ENCODE data around the gene PARVG.

PARVG gene, protein sequence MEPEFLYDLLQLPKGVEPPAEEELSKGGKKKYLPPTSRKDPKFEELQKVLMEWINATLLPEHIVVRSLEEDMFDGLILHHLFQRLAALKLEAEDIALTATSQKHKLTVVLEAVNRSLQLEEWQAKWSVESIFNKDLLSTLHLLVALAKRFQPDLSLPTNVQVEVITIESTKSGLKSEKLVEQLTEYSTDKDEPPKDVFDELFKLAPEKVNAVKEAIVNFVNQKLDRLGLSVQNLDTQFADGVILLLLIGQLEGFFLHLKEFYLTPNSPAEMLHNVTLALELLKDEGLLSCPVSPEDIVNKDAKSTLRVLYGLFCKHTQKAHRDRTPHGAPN

DNA sequence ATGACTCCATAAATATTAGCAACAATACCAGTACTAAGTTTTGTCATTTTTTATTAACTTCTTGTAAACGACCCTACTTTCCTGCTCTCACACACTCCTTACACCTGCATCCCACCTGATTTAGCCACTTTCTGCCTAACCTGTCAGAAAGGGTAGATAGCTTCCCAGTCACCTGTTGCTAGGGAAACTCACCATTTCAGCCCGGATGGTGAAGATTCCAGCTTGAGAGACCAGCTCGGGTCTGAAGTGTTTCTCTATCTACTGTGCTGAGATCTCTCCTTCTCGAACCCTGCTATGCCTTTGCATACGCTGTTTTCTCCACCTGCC is at the start of gene PARVG:
Gene PARVG, plus strand, starts transcription at position 220 of the 327 bp plus-strand sequence. CDS start 2,405 bp downstream, outside the sequence.
- DNase-seq: no peak

DNA sequence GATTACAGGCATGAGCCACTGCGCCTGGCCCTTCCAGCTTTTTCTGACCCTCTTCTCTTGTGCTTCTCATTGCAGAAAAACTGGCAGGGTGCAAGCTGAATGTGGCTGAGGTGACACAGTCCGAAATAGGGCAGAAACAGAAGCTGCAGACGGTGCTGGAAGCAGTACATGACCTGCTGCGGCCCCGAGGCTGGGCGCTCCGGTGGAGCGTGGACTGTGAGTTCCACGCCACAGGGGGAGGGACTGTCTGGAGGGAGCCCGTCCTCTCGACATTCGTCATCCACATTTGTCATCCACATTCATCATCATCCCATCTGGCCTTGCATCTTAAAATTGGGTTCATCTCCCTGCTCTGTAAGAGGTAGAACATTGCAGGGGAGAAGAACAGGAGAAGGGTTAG is 49.3 kb upstream of the PARVG start:
- DNase-seq: no peak

DNA sequence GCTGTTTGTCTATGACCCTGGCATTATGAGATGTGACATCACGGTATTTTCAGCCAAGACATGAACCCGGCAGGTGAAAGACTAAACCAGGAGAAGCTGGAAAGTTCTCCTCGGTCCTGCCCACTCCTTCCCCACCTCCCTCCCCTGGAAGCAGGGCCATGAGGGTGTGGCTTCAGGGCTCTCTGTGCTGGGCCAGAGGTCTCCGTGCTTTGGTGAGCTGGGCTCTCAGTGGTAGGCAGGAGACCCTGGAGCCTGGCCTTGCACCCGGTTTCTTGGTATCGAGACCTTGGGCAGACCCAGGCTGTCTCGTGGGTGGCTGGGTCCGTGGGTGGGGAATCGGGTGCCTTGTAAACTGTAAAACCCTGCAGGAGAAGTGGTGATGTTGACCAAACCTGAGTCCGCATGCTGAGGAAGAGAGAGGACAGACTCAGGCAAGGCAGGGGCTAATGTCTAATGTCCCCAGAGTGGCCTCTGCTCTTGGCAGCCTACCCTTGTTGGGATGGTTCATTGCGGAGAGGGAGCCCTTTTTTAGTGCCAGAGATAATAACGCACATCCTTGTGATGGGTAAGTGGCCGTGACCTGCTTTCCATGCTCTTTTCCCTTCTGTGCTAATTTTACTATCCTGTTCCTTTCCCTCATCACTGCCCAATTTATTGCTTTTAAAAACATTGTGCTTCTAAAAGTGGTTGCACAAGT is 48.6 kb upstream of the PARVG start:
- peak in 1 of 3 experiments; percentile 44 for DNase-seq

DNA sequence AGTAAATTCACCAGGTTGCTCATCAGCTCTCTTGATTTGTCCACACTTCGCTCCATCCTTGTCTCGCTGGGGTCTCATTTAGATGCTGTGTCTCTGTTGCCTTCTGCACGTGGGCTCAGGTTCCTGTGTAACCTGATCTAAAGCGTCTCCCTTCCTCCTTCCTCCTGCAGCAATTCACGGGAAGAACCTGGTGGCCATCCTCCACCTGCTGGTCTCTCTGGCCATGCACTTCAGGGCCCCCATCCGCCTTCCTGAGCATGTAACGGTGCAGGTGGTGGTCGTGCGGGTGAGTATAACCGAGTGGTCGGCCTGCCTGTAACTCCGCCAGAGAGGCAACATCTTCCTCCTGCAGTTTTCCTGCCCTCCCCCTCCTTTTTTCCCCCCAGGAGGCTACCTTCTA is 48.0 kb upstream of the PARVG start:
- peak in 1 of 3 experiments; percentile 44 for DNase-seq

DNA sequence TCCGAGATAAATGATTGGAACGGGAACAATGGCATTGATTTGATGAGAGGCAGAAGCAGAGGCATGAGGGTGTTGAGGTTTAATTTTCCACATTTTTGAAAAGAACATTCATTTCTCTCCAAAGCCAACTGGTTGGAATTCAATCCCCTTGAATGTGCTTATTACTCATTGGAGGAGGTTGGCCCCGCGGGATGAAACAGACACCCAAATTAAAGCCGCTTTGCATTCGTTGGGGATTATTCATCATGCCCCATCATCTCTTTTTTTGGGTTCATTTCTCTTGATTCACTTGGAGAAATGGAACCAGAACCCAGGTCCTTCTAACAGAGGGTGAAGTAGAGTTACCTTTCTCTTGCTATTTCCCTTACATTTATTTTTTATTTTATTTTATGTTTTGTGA is 47.6 kb upstream of the PARVG start:
- no peak for DNase-seq

DNA sequence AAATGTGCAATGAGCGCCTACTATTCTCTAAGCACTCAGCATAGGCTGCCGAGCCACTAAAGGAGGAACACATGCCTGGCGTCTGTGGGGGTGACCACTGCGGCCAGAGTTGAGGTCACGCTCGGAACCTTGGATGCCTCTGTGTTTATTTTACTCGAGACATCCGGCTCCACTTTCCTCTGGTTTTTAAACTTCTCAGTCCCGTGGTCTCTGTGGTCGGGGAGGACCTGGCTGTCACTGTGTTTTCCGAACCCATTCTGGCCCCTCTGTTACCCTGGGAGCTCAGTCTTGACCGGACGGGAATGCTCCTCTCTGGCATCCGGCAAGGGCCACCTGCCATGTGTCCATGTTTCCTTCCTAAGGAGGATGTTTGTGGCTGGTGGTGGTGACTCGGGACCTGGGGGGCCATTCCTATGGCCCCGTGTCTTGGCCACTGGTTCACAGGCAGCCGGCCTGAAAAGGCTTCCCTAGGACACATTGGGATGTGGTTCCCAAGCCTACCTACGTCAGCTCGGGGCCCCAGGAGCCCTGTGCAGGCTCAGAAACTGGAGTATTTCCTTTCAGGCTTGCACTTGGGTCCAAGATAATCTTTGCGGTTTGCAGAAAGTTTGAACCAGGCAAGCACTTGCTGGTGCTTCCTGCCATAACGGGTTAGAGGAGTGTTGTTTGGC is 46.7 kb upstream of the PARVG start:
- no peak for DNase-seq

DNA sequence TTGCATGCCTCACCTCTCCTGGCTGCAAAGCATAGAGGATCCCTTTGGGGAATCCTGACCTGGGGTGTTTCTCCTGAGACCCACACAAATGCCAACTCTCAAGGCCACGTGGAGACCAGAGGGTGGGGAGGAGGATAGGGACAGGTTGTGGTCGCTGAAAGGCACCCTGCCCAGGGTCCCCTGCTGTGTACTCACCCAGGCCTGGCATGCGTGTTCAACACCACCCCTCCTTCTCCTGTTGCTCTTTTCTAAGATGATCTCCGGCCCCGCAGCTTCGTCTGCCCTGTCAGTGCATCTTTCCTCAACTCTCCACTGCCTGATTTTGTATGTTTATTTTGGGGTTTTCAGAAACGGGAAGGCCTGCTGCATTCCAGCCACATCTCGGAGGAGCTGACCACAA is 44.6 kb upstream of the PARVG start:
- DNase-seq: no peak

DNA sequence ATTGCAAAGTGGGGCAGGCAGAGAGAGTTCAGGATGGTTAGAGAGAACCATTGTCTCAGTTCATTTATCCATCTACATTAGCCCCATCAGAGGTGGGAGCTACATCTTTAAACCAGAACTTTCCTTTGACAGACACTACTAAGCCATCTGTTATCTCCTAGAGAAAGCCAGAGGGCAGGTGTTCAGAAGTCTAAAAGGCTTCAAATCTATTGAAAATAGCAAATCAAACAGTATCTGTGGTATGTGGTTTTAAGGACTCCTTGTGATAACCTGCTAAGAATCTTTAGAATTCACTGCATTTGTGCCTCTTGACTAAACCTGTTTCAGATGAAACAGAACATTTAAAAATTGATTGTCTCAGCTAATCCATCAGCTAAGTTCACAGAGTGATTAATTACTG is 43.9 kb upstream of the PARVG start:
- DNase-seq: no peak

DNA sequence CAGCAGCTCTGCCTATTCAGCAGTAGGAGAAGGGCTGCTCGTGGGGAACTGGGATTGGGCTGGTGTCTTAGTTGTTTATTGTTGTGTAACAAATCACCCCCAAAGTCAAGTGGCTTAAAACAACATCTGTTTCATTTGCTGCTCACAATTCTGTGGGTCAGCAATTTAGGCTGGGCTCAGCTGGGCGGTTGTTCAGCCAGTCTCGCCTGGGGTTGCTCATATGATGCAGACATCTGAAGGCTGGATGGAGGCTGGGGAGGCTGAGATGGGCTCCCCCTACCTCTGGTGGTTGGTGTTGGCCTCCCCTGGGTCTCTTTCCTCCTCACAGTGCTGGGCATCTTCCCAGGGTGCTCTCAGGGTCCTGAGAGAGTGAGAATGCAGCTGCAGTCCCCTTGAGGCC is 43.3 kb upstream of the PARVG start:
- DNase-seq: no peak

DNA sequence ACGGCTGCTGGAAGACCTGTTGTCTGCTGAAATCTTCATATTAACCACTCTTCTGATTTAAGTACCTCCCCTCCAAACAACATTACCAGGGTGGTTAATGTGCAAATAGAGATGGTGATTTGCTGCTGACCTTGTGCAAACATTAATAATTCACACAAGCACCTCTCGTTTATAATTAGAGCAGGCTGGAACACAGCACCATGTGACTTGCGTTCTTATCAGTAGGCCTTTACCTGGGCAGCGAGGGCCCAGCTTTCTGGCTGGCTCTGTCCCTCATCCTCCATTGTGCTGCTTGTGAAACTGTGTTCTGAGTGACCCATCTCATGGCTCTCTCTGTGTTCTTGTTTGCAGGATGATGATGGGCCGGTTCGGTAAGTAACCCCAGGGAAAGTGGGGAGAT is 41.0 kb upstream of the PARVG start:
- DNase-seq: peak in 2 of 3 experiments; percentile 49 to 86

DNA sequence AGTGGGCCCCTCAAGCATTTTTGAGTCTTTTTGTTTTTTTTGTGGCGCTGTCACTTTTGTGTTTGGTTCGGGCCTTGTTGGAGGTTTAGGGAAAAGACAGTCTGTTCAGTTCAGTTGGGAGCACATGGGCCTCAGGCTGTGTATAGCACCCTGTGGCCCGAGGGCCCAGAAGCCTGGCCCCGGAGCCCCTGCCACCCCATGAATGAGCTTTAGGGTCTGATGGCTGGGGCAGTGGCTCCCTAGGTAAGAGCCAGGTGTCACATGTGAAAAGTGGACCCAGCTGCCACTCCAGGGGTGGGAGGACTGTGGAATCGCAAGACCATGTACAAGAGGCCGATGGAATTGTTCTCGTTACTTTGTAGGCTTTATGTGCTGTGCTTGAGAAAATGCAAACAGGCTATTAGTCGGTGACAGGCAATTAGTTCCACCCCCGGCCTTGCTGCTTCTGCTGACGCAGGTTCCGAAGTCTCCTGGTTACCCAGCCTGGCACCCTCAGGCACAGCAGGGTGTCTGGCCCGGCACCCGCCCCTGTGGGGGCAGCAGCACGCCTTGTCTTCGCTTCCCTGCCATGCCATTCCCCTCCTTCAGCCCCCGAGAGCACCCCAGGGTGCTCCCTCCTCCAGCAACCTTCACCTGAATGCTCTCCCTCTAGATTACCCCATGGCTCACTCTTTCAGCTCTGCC is 38.2 kb upstream of the PARVG start:
- DNase-seq: peak; percentile 25 to 80 (median 45)

DNA sequence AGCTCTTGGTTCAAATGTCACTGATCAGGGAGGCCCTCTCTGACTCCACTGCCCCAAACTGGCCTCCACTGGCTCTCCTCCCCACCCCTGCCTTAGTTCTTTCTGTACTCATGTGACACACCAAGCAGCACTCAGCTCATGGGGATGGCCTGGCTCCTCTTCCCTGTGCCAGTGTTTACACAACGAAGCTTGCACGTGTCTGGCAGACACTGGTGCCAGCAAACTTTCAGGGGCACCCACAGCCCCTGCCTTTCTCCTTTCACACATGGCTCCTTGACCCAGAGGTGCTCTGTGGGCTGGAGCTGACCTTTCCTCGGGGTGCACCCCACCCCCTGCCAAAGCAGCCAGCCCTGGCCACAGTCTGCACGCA is 37.6 kb upstream of the PARVG start:
- peak in 2 of 3 experiments; percentile 41 to 59 for DNase-seq

DNA sequence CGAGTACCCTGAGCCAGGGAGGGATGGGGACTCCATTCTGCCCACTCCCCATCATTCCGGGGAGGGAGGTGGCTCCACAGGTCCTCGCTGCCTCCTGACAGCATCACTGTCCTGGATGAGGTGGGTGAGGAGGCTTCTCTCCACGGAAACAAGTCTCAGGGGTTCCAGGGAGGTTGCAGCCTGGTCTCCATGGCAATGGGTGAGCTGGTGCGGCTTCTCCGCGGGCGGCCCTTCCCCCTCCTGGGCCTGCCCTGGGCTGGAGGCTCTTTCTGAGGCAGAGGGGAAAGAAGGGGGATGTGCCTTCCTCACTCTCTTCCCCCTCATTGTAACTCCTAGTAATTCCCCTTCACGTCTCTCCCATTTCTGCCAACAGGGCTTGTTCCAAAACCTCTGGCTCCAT is 37.1 kb upstream of the PARVG start:
- peak in 1 of 3 experiments; percentile 30 for DNase-seq

DNA sequence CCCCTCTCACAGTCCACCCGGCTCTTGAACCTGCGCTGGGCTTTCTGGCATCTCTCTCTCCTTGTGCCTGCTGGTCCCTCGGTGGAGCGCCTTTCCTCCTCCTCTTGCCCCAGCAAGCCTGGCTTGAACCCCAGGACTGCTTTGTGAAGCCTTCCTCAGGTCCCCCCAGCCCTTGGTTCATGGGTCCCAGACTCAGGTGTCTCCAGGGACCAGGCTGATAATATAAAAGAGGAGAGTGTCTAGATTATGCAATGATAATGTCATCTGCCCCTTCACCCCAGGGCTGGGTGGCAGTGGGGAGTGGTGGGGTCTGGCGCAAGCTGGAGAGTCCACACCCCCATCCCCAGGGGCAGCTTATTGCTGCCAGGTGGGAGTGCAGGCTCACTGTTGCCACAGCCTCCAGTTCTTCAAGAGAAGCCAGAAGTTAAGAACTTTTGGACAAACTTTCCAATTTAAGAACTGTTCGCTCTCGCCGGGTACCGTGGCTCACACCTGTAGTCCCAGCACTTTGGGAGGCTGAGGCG is 36.6 kb upstream of the PARVG start:
- DNase-seq: no peak

DNA sequence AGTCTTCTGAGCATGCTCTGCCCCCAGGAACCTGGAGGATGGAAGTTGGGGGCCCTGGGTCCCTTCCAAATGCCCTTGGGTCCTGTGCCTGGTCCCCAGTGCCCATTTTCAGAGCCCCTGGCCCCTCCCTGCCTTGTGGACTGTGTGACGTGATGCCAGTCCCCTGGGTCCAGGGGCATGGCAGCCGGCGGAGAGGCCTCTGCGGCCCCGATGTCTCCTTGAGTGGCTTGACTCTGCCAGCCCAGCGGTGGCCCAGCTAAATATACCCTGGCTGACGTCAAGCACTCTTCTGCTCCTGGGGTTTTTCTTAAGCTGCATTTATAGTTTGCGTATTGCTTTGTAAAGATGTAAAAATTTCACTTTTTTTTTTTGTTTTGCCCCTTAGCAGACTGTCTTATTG is 35.2 kb upstream of the PARVG start:
- DNase-seq: peak in 2 of 3 experiments; percentile 43 to 48

DNA sequence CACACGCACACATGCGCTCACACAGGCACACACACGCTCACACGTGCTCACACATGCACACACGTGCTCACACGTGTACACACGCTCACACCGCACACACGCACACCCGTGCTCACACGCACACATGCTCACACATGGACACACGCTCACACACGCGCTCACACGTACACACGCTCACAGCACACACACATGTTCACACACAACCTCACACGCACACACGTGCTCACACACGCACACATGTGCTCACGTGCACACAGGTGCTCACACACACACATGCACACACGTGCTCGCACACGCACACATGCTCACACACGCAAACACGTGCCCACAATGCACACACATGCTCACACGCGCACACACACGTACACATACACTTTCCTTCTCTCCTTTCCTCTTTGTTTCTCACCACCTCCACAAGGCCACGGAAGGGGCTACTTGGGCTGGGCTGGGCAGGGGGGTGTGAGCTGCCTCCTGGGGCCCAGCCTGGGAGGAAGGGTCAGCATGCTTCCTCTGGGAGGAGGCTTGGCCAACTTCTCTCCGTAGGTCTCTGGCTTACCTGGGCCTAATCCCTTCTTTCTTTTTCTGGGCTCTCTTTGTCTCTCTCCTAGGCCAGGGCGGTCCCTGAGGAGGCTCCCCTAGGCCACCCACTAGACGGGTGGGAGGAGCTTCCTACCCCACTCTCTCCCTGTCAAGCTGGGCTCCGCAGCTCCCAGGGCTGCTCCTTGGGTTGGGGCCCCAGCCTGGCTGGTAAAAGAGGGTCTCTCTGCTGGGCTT is 34.5 kb upstream of the PARVG start:
- DNase-seq: no peak

DNA sequence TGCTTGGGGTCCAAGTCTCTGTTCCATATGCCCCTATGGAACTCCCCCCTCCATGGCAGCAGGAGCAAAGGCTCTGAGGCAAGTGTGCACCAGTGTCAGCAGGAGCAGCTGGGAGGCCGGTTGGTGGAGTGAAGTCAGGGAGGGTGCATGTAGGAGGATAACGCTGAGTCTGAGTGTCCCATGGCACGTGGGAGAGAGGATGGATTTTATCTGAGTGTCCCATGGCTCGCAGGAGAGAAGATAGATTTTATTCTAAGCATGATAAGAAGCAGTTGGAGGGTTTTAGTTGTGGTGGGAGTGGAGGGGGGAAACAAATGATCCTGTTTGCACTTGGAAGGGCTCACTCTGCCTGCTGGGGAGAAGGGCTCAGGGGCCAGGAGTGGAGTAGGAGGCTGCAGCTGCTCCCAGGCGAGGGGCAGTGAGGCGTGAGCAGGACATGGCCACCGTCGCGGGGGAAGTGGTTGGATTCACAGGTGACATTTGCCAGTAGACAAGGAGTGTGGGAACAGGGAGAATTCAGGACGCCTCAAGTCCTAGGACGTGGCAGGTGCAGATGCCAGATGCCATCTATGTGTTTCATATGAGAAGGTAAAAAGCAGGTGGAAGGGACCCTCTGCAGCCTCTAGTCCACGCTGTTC is 33.6 kb upstream of the PARVG start:
- DNase-seq: peak in 1 of 3 experiments; percentile 2

DNA sequence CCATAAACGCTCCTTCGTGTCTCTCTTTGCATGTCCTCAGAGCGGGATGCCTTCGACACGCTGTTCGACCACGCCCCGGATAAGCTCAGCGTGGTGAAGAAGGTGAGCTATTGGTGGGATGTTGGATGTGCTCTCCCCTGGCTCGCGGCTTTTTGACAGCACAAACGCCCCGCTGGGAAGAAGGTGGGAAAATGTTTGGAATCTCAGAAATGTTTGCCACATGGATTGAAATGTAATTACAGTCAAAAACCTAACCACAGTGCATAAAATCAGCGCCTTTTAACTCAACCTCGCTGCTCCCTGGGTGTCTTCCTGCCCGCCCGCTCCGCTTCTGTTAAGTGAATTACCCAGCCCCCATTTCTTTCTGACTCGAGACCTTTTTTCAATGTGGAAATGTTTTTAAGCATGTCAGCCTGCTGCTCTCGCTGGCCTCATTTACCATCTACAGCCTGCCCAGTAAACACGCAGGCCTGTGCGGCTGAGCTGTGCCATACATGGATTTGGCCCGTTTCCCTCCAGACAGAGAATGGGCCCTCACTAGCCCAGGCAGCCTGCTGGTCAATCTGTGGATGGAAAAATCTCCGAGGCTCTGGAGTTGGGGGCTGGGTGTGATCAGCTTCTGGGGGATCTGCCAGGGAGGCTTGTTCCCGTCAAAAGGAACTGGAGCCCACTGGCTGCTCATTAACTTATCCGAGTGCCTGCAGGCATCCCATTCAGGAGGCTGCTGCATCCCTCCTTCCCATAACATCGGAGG is 32.7 kb upstream of the PARVG start:
- DNase-seq: no peak

DNA sequence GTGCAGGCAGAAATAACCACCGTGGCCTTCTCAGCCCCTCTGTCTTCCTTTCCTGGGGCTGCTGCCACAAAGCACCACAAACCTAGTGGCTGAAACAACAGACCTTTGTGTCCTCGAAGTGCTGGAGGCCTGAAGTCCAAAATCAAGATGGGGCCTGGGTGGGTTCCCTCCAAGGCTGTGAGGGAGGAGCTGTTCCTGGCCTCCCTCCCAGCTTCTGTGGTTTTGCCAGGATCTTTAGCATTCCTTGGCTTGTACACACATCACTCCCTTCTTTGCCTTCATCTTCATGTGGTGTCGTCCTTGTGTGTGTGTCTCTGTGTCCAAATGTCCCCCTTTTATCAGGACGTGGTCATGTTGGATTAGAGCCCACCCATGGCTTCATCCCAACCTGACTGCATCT is 29.0 kb upstream of the PARVG start:
- no peak for DNase-seq

DNA sequence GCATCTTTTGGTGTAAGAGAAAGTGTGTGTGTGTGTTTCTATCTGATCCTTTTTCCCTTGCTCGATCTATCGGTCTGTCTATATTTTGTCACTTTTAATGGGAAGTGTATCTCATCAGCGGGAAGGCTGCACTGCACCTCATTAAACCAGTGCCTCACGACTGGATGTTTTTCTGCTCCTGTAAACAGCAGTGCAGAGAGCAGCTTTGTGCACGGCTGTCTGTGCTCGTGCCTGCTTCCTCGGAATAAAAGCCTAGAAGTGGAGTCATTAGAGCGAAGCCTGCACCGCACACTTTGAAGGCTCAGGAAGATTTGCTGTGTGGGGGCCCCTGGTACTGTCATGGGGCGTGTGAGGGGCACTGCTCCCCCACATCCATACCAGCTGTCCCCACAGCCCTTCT is 27.0 kb upstream of the PARVG start:
- peak in 1 of 3 experiments; percentile 24 for DNase-seq

DNA sequence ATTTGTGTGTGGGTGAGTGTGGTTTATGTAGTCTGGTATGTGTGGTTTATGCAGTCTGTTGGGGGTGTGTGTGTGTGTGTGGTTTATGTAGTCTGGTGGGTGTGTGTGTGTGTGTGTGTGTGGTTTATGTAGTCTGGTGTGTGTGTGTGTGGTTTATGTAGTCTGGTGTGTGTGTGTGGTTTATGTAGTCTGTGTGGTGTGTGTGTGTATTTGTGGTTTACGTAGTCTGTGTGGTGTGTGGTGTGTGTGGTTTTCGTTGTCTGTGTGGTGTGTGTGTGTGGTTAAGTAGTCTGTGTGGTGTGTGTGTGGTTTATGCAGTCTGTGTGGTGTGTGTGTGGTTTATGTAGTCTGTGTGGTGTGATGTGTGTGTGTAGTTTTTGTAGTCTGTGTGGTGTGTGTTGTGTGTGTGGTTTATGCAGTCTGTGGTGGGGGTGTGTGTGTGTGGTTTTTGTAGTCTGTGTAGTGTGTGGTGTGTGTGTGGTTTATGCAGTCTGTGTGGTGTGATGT is 26.2 kb upstream of the PARVG start:
- no peak for DNase-seq
